HCT116 (cell line): ENCODE results near the gene SBF2. TPM values are rescaled to one million over a fixed set of nuclear protein-coding genes. Genes with fewer than 3 reads are reported as not detected.

ENCODE experiments used
- ATAC-seq: fragments of 200-7000 bp; cut with Tn5 transposase; 2 replicates; pipeline ENCODE4 v1.9.1; 2020; ENCODE audit warnings: mild to moderate bottlenecking, moderate library complexity
- BruUV-seq: library from RNA; stranded (reverse); fragments of 400-500 nt; replicated peaks from 2 replicates; lab custom pipeline; 2021; lab: Mats Ljungman, UMichigan
- CTCF ChIA-PET: fragments of 300-600 bp; sonication (Branson Sonifier 250); formaldehyde crosslinking; loops from one replicate; lab custom pipeline; 2021; ENCODE audit warnings: antibody characterized with exemption; lab: Charles Lee
- POLR2A ChIA-PET: fragments of 300-600, 350-600 bp; sonication (Branson Sonifier 250); formaldehyde crosslinking; loops from one replicate; lab custom pipeline; 2021; ENCODE audit warnings: antibody characterized with exemption; lab: Charles Lee
- RAD21 ChIA-PET, 2 experiments: fragments of 300-600 bp; sonication (Branson Sonifier 250); formaldehyde crosslinking; loops; one replicate each; lab custom pipeline; 2023; ENCODE audit warnings: low total read pairs in 2 of 2; ENCODE audit not compliant: uncharacterized antibody in 2 of 2, unreplicated experiment in 2 of 2, low non-redundant PET in 1 of 2; lab: Charles Lee
- DNase-seq: peaks from one replicate; pipeline ENCODE4 v3.0.0-alpha.2; 2010; ENCODE audit warnings: low read depth, low spot score
- H2AFZ ChIP-seq: fragments of 200-600 bp; shearing (Covaris generic), sonication (generic); 2 replicates; pipeline ENCODE4 v1.6.1; 2017; ENCODE audit warnings: low read depth, mixed run types, mixed read lengths, antibody characterized with exemption, low read length; ENCODE audit not compliant: poor library complexity, severe bottlenecking
- H3K27ac ChIP-seq: 2 replicates; pipeline ENCODE4 v1.5.1; 2012; ENCODE audit warnings: low read depth, low read length
- H3K27me3 ChIP-seq: fragments of 200-600 bp; sonication (generic); 2 replicates; pipeline ENCODE4 v1.6.1; 2016; ENCODE audit warnings: mixed run types, low read length, mixed read lengths; ENCODE audit not compliant: insufficient read depth
- H3K36me3 ChIP-seq, 2 experiments: fragments of 200-500 bp in 1 of 2; fragments of 200-600 bp in 1 of 2; sonication (Bioruptor generic) in 1 of 2; sonication (generic) in 1 of 2; 2 replicates each; pipeline versions ENCODE4 v1.5.1 to v1.6.1; 2014 to 2016; ENCODE audit warnings: low read length in 2 of 2, inconsistent platforms in 1 of 2, mixed read lengths in 1 of 2, mixed run types in 1 of 2; ENCODE audit not compliant: insufficient read depth in 2 of 2, control insufficient read depth in 1 of 2
- H3K4me1 ChIP-seq, 2 experiments: fragments of 200-600 bp in 1 of 2; sonication (generic) in 1 of 2; 2 replicates each; pipeline versions ENCODE4 v1.5.1 to v1.6.1; 2012 to 2017; ENCODE audit warnings: low read length in 2 of 2, inconsistent platforms in 1 of 2, mild to moderate bottlenecking in 1 of 2, mixed read lengths in 1 of 2, mixed run types in 1 of 2, moderate library complexity in 1 of 2; ENCODE audit not compliant: insufficient read depth in 2 of 2, control insufficient read depth in 1 of 2
- H3K4me2 ChIP-seq: fragments of 200-600 bp; sonication (generic); 2 replicates; pipeline ENCODE4 v1.6.1; 2017; ENCODE audit warnings: mixed run types, low read length, mixed read lengths
- H3K4me3 ChIP-seq, 2 experiments: fragments of 200-600 bp in 1 of 2; sonication (generic) in 1 of 2; replicated peaks in 1 of 2; 2 replicates each; pipeline ENCODE4 v1.5.1; 2011 to 2016; ENCODE audit warnings: low read length in 2 of 2, control low read depth in 1 of 2, low read depth in 1 of 2, mild to moderate bottlenecking in 1 of 2, mixed read lengths in 1 of 2, mixed run types in 1 of 2
- H3K79me2 ChIP-seq: fragments of 200-600 bp; sonication (generic); 2 replicates; pipeline ENCODE4 v1.6.1; 2017; ENCODE audit warnings: mild to moderate bottlenecking, mixed run types, low read length, moderate library complexity, mixed read lengths; ENCODE audit not compliant: insufficient read depth
- H3K9ac ChIP-seq: fragments of 200-600 bp; sonication (generic); 2 replicates; pipeline ENCODE4 v1.6.1; 2016; ENCODE audit warnings: low read length, mixed read lengths
- H3K9me2 ChIP-seq: fragments of 200-600 bp; sonication (generic), shearing (Covaris generic); 2 replicates; pipeline ENCODE4 v1.6.1; 2017; ENCODE audit warnings: mixed run types, mild to moderate bottlenecking, moderate library complexity; ENCODE audit not compliant: insufficient read depth
- H3K9me3 ChIP-seq, 2 experiments: fragments of 200-500 bp in 1 of 2; fragments of 200-600 bp in 1 of 2; sonication (Bioruptor generic) in 1 of 2; sonication (generic) in 1 of 2; 2 replicates each; pipeline ENCODE4 v1.6.1; 2014 to 2017; ENCODE audit warnings: low read length in 2 of 2, mixed read lengths in 2 of 2, inconsistent platforms in 1 of 2, low read depth in 1 of 2, mild to moderate bottlenecking in 1 of 2, mixed run types in 1 of 2, moderate library complexity in 1 of 2; ENCODE audit not compliant: control insufficient read depth in 1 of 2, insufficient read depth in 1 of 2
- H4K20me1 ChIP-seq: fragments of 200-600 bp; sonication (generic), shearing (Covaris generic); 2 replicates; pipeline ENCODE4 v1.6.1; 2017; ENCODE audit warnings: mixed run types, mild to moderate bottlenecking, moderate library complexity; ENCODE audit not compliant: insufficient read depth
- CBX3 ChIP-seq: IDR thresholded peaks from 2 replicates; pipeline ENCODE4 v1.6.1; 2012; ENCODE audit warnings: low read depth
- CEBPB ChIP-seq: IDR thresholded peaks from 2 replicates; pipeline ENCODE4 v1.6.1; 2012; ENCODE audit warnings: low read depth
- ELF1 ChIP-seq: IDR thresholded peaks from 2 replicates; pipeline ENCODE4 v1.6.1; 2012; ENCODE audit warnings: low read depth, borderline replicate concordance
- EZH2 ChIP-seq: fragments of 200-600 bp; sonication (generic); IDR thresholded peaks from 2 replicates; pipeline ENCODE4 v1.6.1; 2017; ENCODE audit warnings: antibody characterized with exemption, mixed run types
- FOSL1 ChIP-seq: IDR thresholded peaks from 2 replicates; pipeline ENCODE4 v1.6.1; 2012; ENCODE audit warnings: low read depth
- JUND ChIP-seq: IDR thresholded peaks from 2 replicates; pipeline ENCODE4 v1.6.1; 2012
- POLR2AphosphoS5 ChIP-seq: IDR thresholded peaks from 2 replicates; pipeline ENCODE4 v1.6.1; 2011; ENCODE audit warnings: mild to moderate bottlenecking, low read depth, low read length, moderate library complexity
- RAD21 ChIP-seq: IDR thresholded peaks from 2 replicates; pipeline ENCODE4 v1.6.1; 2012; ENCODE audit warnings: low read depth, mild to moderate bottlenecking
- SIN3A ChIP-seq: IDR thresholded peaks from 2 replicates; pipeline ENCODE4 v1.6.1; 2012; ENCODE audit warnings: low read depth
- YY1 ChIP-seq: IDR thresholded peaks from 2 replicates; pipeline ENCODE4 v1.6.1; 2011; ENCODE audit warnings: low read length, low read depth, moderate library complexity, mild to moderate bottlenecking; ENCODE audit not compliant: insufficient replicate concordance; ENCODE audit errors: extremely low read depth
- ZFX ChIP-seq: fragments of 450-650 bp; IDR thresholded peaks from 2 replicates; pipeline ENCODE4 v1.6.1; 2017
- ZNF274 ChIP-seq: fragments of 200-500 bp; sonication (Bioruptor generic); IDR thresholded peaks from 2 replicates; pipeline ENCODE4 v1.6.1; 2014; ENCODE audit warnings: mild to moderate bottlenecking, low read depth, low read length, inconsistent platforms
- intact Hi-C: fragments of 100-400 bp; cut with micrococcal nuclease; formaldehyde crosslinking; loops from 2 replicates; pipeline ENCODE4 v1.10.0; 2022
- total RNA-seq: library from RNA; stranded (reverse); gene quantifications from one replicate; pipeline ENCODE4 v1.2.1, GENCODE V29; 2021; ENCODE audit not compliant: unreplicated experiment
- TF ChIP-seq, protein P1 (sequence below): IDR thresholded peaks from 2 replicates; pipeline ENCODE4 v1.6.1; 2012; ENCODE audit warnings: low read depth
- TF ChIP-seq, protein P2 (sequence below): IDR thresholded peaks from 2 replicates; pipeline ENCODE4 v1.6.1; 2011; ENCODE audit warnings: mild to moderate bottlenecking, low read length, moderate library complexity; ENCODE audit not compliant: insufficient replicate concordance; ENCODE audit errors: extremely low read depth
- TF ChIP-seq, protein P3 (sequence below): IDR thresholded peaks from 2 replicates; pipeline ENCODE4 v1.6.1; 2012

The SBF2 gene
- total RNA-seq, 1 experiment from 2014 or later: 35.0 TPM

DNA sequence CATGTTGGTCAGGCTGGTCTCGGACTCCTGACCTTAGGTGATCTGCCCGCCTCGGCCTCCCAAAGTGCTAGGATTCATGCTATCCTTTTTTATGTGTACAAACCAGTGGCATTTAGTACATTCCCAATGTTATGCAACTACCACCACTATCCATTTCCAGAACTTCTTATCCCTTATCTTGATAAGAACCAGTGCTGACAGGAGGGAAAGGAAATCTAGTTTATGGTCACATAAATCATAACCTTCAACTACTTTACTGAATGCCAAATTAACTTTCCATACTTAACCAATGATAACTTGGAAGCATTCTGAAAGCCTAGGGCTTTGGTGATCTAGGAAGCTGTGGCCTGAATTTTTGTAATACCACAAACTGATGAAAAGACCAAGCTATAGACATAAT is 459.7 kb downstream of the SBF2 start:
- DNase-seq: no peak
- RAD21 ChIA-PET: no interaction called here

DNA sequence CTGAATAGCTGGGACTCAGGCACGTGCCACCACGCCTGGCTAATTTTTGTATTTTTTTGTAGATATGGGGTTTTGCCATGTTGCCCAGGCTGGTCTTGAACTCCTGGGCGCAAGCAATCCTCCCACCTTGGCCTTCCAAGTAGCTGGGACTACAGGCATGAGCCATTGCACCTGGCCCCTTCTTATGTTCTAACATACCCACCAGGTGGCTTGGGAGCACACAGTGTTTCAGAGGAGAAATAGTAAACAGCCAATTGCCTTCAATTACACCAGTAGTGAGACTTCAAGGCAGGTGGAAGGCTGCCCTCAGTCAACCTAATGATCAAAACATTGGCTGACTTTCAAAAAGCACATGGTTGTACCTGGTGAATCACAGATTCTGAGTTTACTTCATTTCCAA is 462.9 kb downstream of the SBF2 start:
- DNase-seq (no peak), ATAC-seq (peak; percentile 40; the same call in 1 of the 2 replicates)
- RAD21 ChIA-PET: no interaction called here
- no peak overlapping the region for H3K4me2 ChIP-seq
- no peak overlapping the region for H2AFZ ChIP-seq
- H3K27me3 ChIP-seq: no peaks in the 10 kb centered on the region
- no peaks in the 10 kb centered on the region for H3K9me2 ChIP-seq
- no TSS peak for BruUV-seq
- no peaks in the 10 kb centered on the region for H3K4me1 ChIP-seq
- POLR2A ChIA-PET: no interaction called here
- TF ChIP-seq FOSL1: no peak
- TF ChIP-seq YY1: no peak
- no peak for TF ChIP-seq JUND
- no peak for TF ChIP-seq CBX3
- TF ChIP-seq RAD21: no peak
- no peak for TF ChIP-seq ELF1
- TF ChIP-seq POLR2AphosphoS5: no peak
- TF ChIP-seq CEBPB: no peak
- no peak for TF ChIP-seq ZFX
- TF ChIP-seq, protein P1, sequence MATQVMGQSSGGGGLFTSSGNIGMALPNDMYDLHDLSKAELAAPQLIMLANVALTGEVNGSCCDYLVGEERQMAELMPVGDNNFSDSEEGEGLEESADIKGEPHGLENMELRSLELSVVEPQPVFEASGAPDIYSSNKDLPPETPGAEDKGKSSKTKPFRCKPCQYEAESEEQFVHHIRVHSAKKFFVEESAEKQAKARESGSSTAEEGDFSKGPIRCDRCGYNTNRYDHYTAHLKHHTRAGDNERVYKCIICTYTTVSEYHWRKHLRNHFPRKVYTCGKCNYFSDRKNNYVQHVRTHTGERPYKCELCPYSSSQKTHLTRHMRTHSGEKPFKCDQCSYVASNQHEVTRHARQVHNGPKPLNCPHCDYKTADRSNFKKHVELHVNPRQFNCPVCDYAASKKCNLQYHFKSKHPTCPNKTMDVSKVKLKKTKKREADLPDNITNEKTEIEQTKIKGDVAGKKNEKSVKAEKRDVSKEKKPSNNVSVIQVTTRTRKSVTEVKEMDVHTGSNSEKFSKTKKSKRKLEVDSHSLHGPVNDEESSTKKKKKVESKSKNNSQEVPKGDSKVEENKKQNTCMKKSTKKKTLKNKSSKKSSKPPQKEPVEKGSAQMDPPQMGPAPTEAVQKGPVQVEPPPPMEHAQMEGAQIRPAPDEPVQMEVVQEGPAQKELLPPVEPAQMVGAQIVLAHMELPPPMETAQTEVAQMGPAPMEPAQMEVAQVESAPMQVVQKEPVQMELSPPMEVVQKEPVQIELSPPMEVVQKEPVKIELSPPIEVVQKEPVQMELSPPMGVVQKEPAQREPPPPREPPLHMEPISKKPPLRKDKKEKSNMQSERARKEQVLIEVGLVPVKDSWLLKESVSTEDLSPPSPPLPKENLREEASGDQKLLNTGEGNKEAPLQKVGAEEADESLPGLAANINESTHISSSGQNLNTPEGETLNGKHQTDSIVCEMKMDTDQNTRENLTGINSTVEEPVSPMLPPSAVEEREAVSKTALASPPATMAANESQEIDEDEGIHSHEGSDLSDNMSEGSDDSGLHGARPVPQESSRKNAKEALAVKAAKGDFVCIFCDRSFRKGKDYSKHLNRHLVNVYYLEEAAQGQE: no peak
- H3K27ac ChIP-seq: no peak overlapping the region
- intact Hi-C loops: no loop called here
- CTCF ChIA-PET: no interaction called here
- no peaks in the 10 kb centered on the region for H4K20me1 ChIP-seq
- no peak overlapping the region for H3K4me3 ChIP-seq
- no peaks in the 10 kb centered on the region for H3K79me2 ChIP-seq
- H3K9me3 ChIP-seq: no peaks in the 10 kb centered on the region
- no peaks in the 10 kb centered on the region for H3K36me3 ChIP-seq
- no peak overlapping the region for H3K9ac ChIP-seq

More for the DNA sequence above, 459.7 kb downstream of the SBF2 start:
- H3K9ac ChIP-seq: no peak overlapping the region
- no peaks in the 10 kb centered on the region for H3K4me1 ChIP-seq
- no TSS peak for BruUV-seq
- TF ChIP-seq CBX3 (no peak), SIN3A (no peak), RAD21 (no peak), ZNF274 (no peak), EZH2 (no peak)
- TF ChIP-seq, protein P2, sequence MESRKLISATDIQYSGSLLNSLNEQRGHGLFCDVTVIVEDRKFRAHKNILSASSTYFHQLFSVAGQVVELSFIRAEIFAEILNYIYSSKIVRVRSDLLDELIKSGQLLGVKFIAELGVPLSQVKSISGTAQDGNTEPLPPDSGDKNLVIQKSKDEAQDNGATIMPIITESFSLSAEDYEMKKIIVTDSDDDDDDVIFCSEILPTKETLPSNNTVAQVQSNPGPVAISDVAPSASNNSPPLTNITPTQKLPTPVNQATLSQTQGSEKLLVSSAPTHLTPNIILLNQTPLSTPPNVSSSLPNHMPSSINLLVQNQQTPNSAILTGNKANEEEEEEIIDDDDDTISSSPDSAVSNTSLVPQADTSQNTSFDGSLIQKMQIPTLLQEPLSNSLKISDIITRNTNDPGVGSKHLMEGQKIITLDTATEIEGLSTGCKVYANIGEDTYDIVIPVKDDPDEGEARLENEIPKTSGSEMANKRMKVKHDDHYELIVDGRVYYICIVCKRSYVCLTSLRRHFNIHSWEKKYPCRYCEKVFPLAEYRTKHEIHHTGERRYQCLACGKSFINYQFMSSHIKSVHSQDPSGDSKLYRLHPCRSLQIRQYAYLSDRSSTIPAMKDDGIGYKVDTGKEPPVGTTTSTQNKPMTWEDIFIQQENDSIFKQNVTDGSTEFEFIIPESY: no peak
- TF ChIP-seq, protein P3, sequence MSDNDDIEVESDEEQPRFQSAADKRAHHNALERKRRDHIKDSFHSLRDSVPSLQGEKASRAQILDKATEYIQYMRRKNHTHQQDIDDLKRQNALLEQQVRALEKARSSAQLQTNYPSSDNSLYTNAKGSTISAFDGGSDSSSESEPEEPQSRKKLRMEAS: no peak
- no peaks in the 10 kb centered on the region for H3K9me2 ChIP-seq
- no peak overlapping the region for H3K4me2 ChIP-seq
- intact Hi-C loops: no loop called here
- no peak overlapping the region for H3K4me3 ChIP-seq
- CTCF ChIA-PET: no interaction called here
- no peaks in the 10 kb centered on the region for H3K9me3 ChIP-seq
- POLR2A ChIA-PET: no interaction called here
- H3K79me2 ChIP-seq: no peaks in the 10 kb centered on the region
- H3K27ac ChIP-seq: no peak overlapping the region
- no peak for ATAC-seq
- H4K20me1 ChIP-seq: no peaks in the 10 kb centered on the region
- H2AFZ ChIP-seq: no peak overlapping the region
- no peaks in the 10 kb centered on the region for H3K36me3 ChIP-seq
- H3K27me3 ChIP-seq: no peaks in the 10 kb centered on the region
